ENCODE measurements around the gene TCEAL1.

GRCh38 chrX:103663981-103664762 lies 35.4 kb downstream of the TCEAL1 start:
- no peak for TF ChIP-seq CTCF (IDR thresholded peaks at IDR 0.05)
- TF ChIP-seq POLR2AphosphoS5 (IDR thresholded peaks at IDR 0.05; ENCODE audit: insufficient read depth in 1 of 2, low read depth in 1 of 2), result no peak

All from vagina (tissue), 2 donors.